DND-41 (cell line): ENCODE measurements around the gene RNF10.

Source experiments
- CTCF ChIP-seq: IDR thresholded peaks from 2 replicates; pipeline ENCODE4 v1.5.1; 2012; ENCODE audit warnings: borderline replicate concordance, low read length, moderate library complexity, mild to moderate bottlenecking; ENCODE audit not compliant: poor library complexity, severe bottlenecking; ENCODE audit errors: extremely low read depth
- EZH2 ChIP-seq: IDR thresholded peaks from 3 replicates; pipeline ENCODE4 v1.6.1; 2012; ENCODE audit warnings: borderline replicate concordance, low read depth, mild to moderate bottlenecking, moderate library complexity, low read length, inconsistent platforms; ENCODE audit not compliant: severe bottlenecking

- TF ChIP-seq CTCF: no peak
- no peak for TF ChIP-seq EZH2
Measured at GRCh38 chr12:120528861-120529525, 5.2 kb upstream of the RNF10 start, which contains the start of gene COQ5.
